HepG2 (cell line): ENCODE data around the gene TLR6.

ENCODE experiments used
- BHLHE40 ChIP-seq: IDR thresholded peaks from 2 replicates; pipeline ENCODE4 v1.6.1; 2011; ENCODE audit warnings: low read length, improper control_type of control experiment
- CHCHD3 ChIP-seq: sonication (generic); formaldehyde crosslinking; IDR thresholded peaks from 2 replicates; pipeline ENCODE4 v1.8.0; 2022; ENCODE audit warnings: mild to moderate bottlenecking, missing genetic modification reagents, moderate library complexity
- CTCF ChIP-seq: sonication (generic); formaldehyde crosslinking; IDR thresholded peaks from 2 replicates; pipeline ENCODE4 v1.5.0; 2020; ENCODE audit warnings: mild to moderate bottlenecking, missing genetic modification reagents, moderate library complexity
- GTF2F1 ChIP-seq: fragments of 150-350 bp; IDR thresholded peaks from 2 replicates; pipeline ENCODE4 v1.6.1; 2014; ENCODE audit warnings: low read length
- HDAC2 ChIP-seq: sonication (generic); formaldehyde crosslinking; IDR thresholded peaks from 2 replicates; pipeline ENCODE4 v1.4.0; 2020; ENCODE audit warnings: missing genetic modification reagents
- ZBTB7A ChIP-seq: sonication (generic); formaldehyde crosslinking; IDR thresholded peaks from 2 replicates; pipeline ENCODE4 v1.8.0; 2022; ENCODE audit warnings: mild to moderate bottlenecking, missing genetic modification reagents
- ZNF274 ChIP-seq: sonication (generic); formaldehyde crosslinking; IDR thresholded peaks from 2 replicates; pipeline ENCODE4 v1.5.1; 2020; ENCODE audit warnings: mild to moderate bottlenecking, missing genetic modification reagents
- ZNF331 ChIP-seq: sonication (generic); formaldehyde crosslinking; IDR thresholded peaks from 2 replicates; pipeline ENCODE4 v1.4.0; 2020; ENCODE audit warnings: missing genetic modification reagents
- ZNF354B ChIP-seq: sonication (generic); formaldehyde crosslinking; IDR thresholded peaks from 2 replicates; pipeline ENCODE4 v1.8.0; 2022; ENCODE audit warnings: mild to moderate bottlenecking, missing genetic modification reagents
- ZNF431 ChIP-seq: sonication (generic); formaldehyde crosslinking; IDR thresholded peaks from 2 replicates; pipeline ENCODE4 v1.9.0; 2022; ENCODE audit warnings: missing genetic modification reagents, low read depth, mild to moderate bottlenecking, borderline replicate concordance
- ZNF83 ChIP-seq: sonication (generic); formaldehyde crosslinking; IDR thresholded peaks from 2 replicates; pipeline ENCODE4 v1.4.0; 2020; ENCODE audit warnings: missing genetic modification reagents, mild to moderate bottlenecking, borderline replicate concordance
- ZSCAN29 ChIP-seq: sonication (generic); formaldehyde crosslinking; conservative IDR thresholded peaks from 2 replicates; pipeline ENCODE4 v1.4.0; 2020; ENCODE audit warnings: mild to moderate bottlenecking, missing genetic modification reagents
- TF ChIP-seq, protein P1 (sequence below): sonication (generic); formaldehyde crosslinking; IDR thresholded peaks from 2 replicates; pipeline ENCODE4 v1.8.1; 2022; ENCODE audit warnings: mild to moderate bottlenecking, missing genetic modification reagents

- no peak for TF ChIP-seq HDAC2 (CRISPR knock-in tag)
- no peak for TF ChIP-seq ZNF274
- no peak for TF ChIP-seq CHCHD3
- no peak for TF ChIP-seq ZNF354B (CRISPR knock-in tag)
- TF ChIP-seq, protein P1, sequence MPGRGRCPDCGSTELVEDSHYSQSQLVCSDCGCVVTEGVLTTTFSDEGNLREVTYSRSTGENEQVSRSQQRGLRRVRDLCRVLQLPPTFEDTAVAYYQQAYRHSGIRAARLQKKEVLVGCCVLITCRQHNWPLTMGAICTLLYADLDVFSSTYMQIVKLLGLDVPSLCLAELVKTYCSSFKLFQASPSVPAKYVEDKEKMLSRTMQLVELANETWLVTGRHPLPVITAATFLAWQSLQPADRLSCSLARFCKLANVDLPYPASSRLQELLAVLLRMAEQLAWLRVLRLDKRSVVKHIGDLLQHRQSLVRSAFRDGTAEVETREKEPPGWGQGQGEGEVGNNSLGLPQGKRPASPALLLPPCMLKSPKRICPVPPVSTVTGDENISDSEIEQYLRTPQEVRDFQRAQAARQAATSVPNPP (CRISPR knock-in tag), result no peak
- TF ChIP-seq ZNF431, result no peak
- TF ChIP-seq CTCF (CRISPR knock-in tag), result no peak
- TF ChIP-seq BHLHE40, result no peak
- no peak for TF ChIP-seq ZNF331 (CRISPR knock-in tag)
- TF ChIP-seq GTF2F1, result no peak
- no peak for TF ChIP-seq ZBTB7A (CRISPR knock-in tag)
- no peak for TF ChIP-seq ZSCAN29 (CRISPR knock-in tag)
- no peak for TF ChIP-seq ZNF83 (CRISPR knock-in tag)
These were observed 37.0 kb downstream of the TLR6 start for GRCh38 chr4:38819569-38819968.
